ENCODE data around the gene FRK.

DNA sequence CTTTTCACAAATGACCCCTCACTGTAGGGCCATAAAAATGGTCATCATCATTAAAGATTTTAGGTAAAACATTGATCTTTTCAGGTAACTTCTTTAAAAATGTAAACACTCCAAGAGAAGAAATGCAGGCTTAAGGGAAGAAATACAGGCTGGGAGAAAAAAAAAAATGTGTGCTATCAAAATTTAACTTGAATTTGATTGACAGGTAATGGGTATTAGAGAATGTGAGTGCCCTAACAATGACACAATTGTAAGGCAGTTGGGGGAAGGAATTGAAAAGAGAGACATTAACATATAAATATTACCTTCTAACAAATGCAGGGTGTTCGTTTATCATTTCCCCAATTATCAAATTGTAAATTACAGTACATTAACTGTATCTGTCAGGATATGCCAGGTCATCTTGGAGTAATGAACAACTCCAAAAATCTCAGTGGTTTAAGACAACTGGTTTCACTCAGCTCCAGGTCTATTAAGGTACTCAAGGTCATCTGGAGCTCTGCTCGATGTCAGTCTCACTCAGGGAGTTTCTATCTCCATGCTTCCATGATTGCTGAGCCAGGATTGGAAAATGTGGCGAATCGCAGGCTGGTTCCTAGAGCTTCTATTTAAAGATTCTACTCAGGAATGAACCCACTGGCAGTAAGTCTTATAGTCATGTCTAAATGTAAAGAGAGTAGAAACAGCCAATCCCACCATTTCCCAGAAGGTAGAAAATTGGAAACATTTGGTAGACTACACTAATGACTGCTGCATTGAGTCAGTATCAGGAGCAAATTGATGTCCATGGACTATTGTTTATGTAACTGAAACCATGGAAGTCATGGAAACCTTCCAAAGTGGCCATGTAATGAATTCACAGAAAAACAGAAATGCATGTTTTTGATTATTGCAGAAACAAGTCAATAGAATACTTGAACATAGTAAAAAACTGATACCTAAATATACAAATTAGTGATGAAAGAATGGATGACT is 55.6 kb downstream of the FRK start:
- TF ChIP-seq, protein P1, sequence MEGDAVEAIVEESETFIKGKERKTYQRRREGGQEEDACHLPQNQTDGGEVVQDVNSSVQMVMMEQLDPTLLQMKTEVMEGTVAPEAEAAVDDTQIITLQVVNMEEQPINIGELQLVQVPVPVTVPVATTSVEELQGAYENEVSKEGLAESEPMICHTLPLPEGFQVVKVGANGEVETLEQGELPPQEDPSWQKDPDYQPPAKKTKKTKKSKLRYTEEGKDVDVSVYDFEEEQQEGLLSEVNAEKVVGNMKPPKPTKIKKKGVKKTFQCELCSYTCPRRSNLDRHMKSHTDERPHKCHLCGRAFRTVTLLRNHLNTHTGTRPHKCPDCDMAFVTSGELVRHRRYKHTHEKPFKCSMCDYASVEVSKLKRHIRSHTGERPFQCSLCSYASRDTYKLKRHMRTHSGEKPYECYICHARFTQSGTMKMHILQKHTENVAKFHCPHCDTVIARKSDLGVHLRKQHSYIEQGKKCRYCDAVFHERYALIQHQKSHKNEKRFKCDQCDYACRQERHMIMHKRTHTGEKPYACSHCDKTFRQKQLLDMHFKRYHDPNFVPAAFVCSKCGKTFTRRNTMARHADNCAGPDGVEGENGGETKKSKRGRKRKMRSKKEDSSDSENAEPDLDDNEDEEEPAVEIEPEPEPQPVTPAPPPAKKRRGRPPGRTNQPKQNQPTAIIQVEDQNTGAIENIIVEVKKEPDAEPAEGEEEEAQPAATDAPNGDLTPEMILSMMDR (optimal IDR thresholded peaks at IDR 0.05 in 1 of 3, IDR thresholded peaks at IDR 0.05 in 1 of 3, conservative IDR thresholded peaks at IDR 0.05 in 1 of 3; ENCODE audit: extremely low read depth in 1 of 3, insufficient read depth in 2 of 3, low read length in 3 of 3): no peak
- no peak for TF ChIP-seq EZH2 (IDR thresholded peaks at IDR 0.05; ENCODE audit: low read length)

All from keratinocyte (primary cell).